IMR-90 (cell line): ENCODE measurements around the gene AURKA. TPM values are rescaled to one million over a fixed set of nuclear protein-coding genes. Genes with fewer than 3 reads are reported as not detected.

Experiments used
- ATAC-seq: fragments of 200-7000 bp; cut with Tn5 transposase; 2 replicates; pipeline ENCODE4 v1.9.1; 2020; ENCODE audit warnings: low read depth, mild to moderate bottlenecking, moderate library complexity
- BruUV-seq: library from RNA; stranded (reverse); fragments of 400-500 nt; replicated peaks from 2 replicates; lab custom pipeline; 2021; lab: Mats Ljungman, UMichigan
- CTCF ChIA-PET: fragments of 300-600 bp; formaldehyde crosslinking; extraction: SDS; loops from one replicate; lab custom pipeline; 2021; ENCODE audit warnings: antibody characterized with exemption; lab: Yijun Ruan, JAX
- POLR2A ChIA-PET: fragments of 300-600 bp; sonication (Branson Sonifier 250); formaldehyde crosslinking; loops from one replicate; lab custom pipeline; 2022; ENCODE audit warnings: antibody characterized with exemption; ENCODE audit not compliant: unreplicated experiment; lab: Charles Lee
- DNase-seq: peaks from one replicate; pipeline ENCODE4 v3.0.0; 2013
- H2AFZ ChIP-seq: replicated peaks from 2 replicates; pipeline ENCODE3; 2013; ENCODE audit warnings: low read length, mild to moderate bottlenecking; ENCODE audit not compliant: poor library complexity
- H2AK5ac ChIP-seq: 2 replicates; pipeline ENCODE4 v1.6.1; 2013; ENCODE audit warnings: low read depth, low read length, inconsistent platforms
- H2AK9ac ChIP-seq: replicated peaks from 2 replicates; pipeline ENCODE3; 2013; ENCODE audit warnings: mild to moderate bottlenecking, low read depth, low read length, moderate library complexity; ENCODE audit not compliant: poor library complexity
- H2BK120ac ChIP-seq: 2 replicates; pipeline ENCODE4 v1.6.1; 2013; ENCODE audit warnings: low read depth, low read length, inconsistent platforms
- H2BK15ac ChIP-seq: 3 replicates; pipeline ENCODE4 v1.6.1; 2013; ENCODE audit warnings: low read depth, low read length, inconsistent platforms
- H2BK20ac ChIP-seq: 2 replicates; pipeline ENCODE4 v1.6.1; 2013; ENCODE audit warnings: low read depth, mild to moderate bottlenecking, inconsistent platforms, low read length, moderate library complexity
- H2BK5ac ChIP-seq: 2 replicates; pipeline ENCODE4 v1.6.1; 2013; ENCODE audit warnings: mild to moderate bottlenecking, low read depth, low read length, inconsistent platforms; ENCODE audit not compliant: poor library complexity, severe bottlenecking
- H3K14ac ChIP-seq: replicated peaks from 2 replicates; pipeline ENCODE4 v1.6.1; 2013; ENCODE audit warnings: low read depth, low read length, inconsistent platforms
- H3K18ac ChIP-seq: 2 replicates; pipeline ENCODE4 v1.6.1; 2013; ENCODE audit warnings: low read depth, low read length, control low read depth
- H3K23ac ChIP-seq: 2 replicates; pipeline ENCODE4 v1.6.1; 2013; ENCODE audit warnings: low read depth, low read length, inconsistent platforms
- H3K27ac ChIP-seq: 2 replicates; pipeline ENCODE4 v1.5.1; 2013; ENCODE audit warnings: mild to moderate bottlenecking, control low read depth, low read length; ENCODE audit not compliant: insufficient read depth
- H3K27me3 ChIP-seq: 2 replicates; pipeline ENCODE4 v1.6.1; 2013; ENCODE audit warnings: low read length; ENCODE audit not compliant: control insufficient read depth, insufficient read depth
- H3K36me3 ChIP-seq: 2 replicates; pipeline ENCODE4 v1.6.1; 2013; ENCODE audit warnings: low read length, mixed read lengths; ENCODE audit not compliant: control insufficient read depth, insufficient read depth
- H3K4ac ChIP-seq: 2 replicates; pipeline ENCODE4 v1.6.1; 2013; ENCODE audit warnings: low read depth, low read length, inconsistent platforms
- H3K4me1 ChIP-seq: 2 replicates; pipeline ENCODE4 v1.6.1; 2013; ENCODE audit warnings: low read length, mixed read lengths; ENCODE audit not compliant: control insufficient read depth, insufficient read depth
- H3K4me2 ChIP-seq: 2 replicates; pipeline ENCODE4 v1.6.1; 2013; ENCODE audit warnings: low read depth, mild to moderate bottlenecking, control low read depth, low read length, moderate library complexity
- H3K4me3 ChIP-seq: 2 replicates; pipeline ENCODE4 v1.5.1; 2013; ENCODE audit warnings: low read depth, mild to moderate bottlenecking, control low read depth, low read length, moderate library complexity; ENCODE audit not compliant: insufficient read depth
- H3K56ac ChIP-seq: 2 replicates; pipeline ENCODE4 v1.6.1; 2013; ENCODE audit warnings: low read length, inconsistent platforms; ENCODE audit not compliant: insufficient read depth; ENCODE audit errors: extremely low read depth
- H3K79me1 ChIP-seq, 2 experiments: 2 replicates each; pipeline ENCODE4 v1.6.1; 2013; ENCODE audit warnings: low read length in 2 of 2, inconsistent platforms in 1 of 2, low read depth in 1 of 2
- H3K9ac ChIP-seq: 2 replicates; pipeline ENCODE4 v1.6.1; 2013; ENCODE audit warnings: low read depth, low read length, control low read depth
- H3K9me1 ChIP-seq: 2 replicates; pipeline ENCODE4 v1.6.1; 2013; ENCODE audit warnings: low read length, inconsistent platforms; ENCODE audit not compliant: insufficient read depth
- H3K9me3 ChIP-seq: 2 replicates; pipeline ENCODE4 v1.6.1; 2013; ENCODE audit warnings: low read length; ENCODE audit not compliant: control insufficient read depth, insufficient read depth
- H4K20me1 ChIP-seq: 2 replicates; pipeline ENCODE4 v1.6.1; 2013; ENCODE audit warnings: low read length, inconsistent platforms; ENCODE audit not compliant: insufficient read depth
- H4K5ac ChIP-seq: 2 replicates; pipeline ENCODE4 v1.6.1; 2013; ENCODE audit warnings: mild to moderate bottlenecking, low read depth, low read length, control low read depth
- H4K8ac ChIP-seq, 2 experiments: 2 replicates each; pipeline ENCODE4 v1.6.1; 2013; ENCODE audit warnings: low read depth in 2 of 2, low read length in 2 of 2, control low read depth in 1 of 2, inconsistent platforms in 1 of 2
- H4K91ac ChIP-seq: 2 replicates; pipeline ENCODE4 v1.6.1; 2013; ENCODE audit warnings: low read depth, low read length, inconsistent platforms; ENCODE audit not compliant: insufficient read depth
- BHLHE40 ChIP-seq: fragments of 150-350 bp; IDR thresholded peaks from 2 replicates; pipeline ENCODE4 v1.6.1; 2016; ENCODE audit warnings: mild to moderate bottlenecking, low read depth, low read length
- CEBPB ChIP-seq: IDR thresholded peaks from 2 replicates; pipeline ENCODE4 v1.6.1; 2012; ENCODE audit warnings: low read depth, low read length, improper control_type of control experiment
- CHD1 ChIP-seq: IDR thresholded peaks from 2 replicates; pipeline ENCODE4 v1.6.1; 2012; ENCODE audit warnings: low read depth, low read length, improper control_type of control experiment
- CTCF ChIP-seq: conservative IDR thresholded peaks from 2 replicates; pipeline ENCODE4 v1.5.1; 2012; ENCODE audit warnings: mild to moderate bottlenecking, low read depth, low read length, improper control_type of control experiment
- ELK1 ChIP-seq: fragments of 150-350 bp; IDR thresholded peaks from 2 replicates; pipeline ENCODE4 v1.6.1; 2016; ENCODE audit warnings: low read depth, mild to moderate bottlenecking, low read length, moderate library complexity, borderline replicate concordance
- FOS ChIP-seq: fragments of 150-350 bp; IDR thresholded peaks from 2 replicates; pipeline ENCODE4 v1.6.1; 2016; ENCODE audit warnings: low read depth, low read length
- MAFK ChIP-seq: IDR thresholded peaks from 2 replicates; pipeline ENCODE4 v1.6.1; 2012; ENCODE audit warnings: low read depth, low read length, improper control_type of control experiment
- MAZ ChIP-seq: IDR thresholded peaks from 2 replicates; pipeline ENCODE4 v1.6.1; 2012; ENCODE audit warnings: low read depth, mild to moderate bottlenecking, low read length, improper control_type of control experiment, moderate library complexity, borderline replicate concordance
- MXI1 ChIP-seq: IDR thresholded peaks from 2 replicates; pipeline ENCODE4 v1.6.1; 2012; ENCODE audit warnings: low read depth, mild to moderate bottlenecking, low read length, moderate library complexity, borderline replicate concordance
- NFE2L2 ChIP-seq: fragments of 150-350 bp; IDR thresholded peaks from 2 replicates; pipeline ENCODE4 v1.6.1; 2016; ENCODE audit warnings: low read depth, mild to moderate bottlenecking, low read length
- POLR2A ChIP-seq: IDR thresholded peaks from 2 replicates; pipeline ENCODE4 v1.6.1; 2012; ENCODE audit warnings: mild to moderate bottlenecking, low read depth, low read length
- RAD21 ChIP-seq: IDR thresholded peaks from 2 replicates; pipeline ENCODE4 v1.6.1; 2012; ENCODE audit warnings: low read length, improper control_type of control experiment
- RCOR1 ChIP-seq: IDR thresholded peaks from 2 replicates; pipeline ENCODE4 v1.6.1; 2012; ENCODE audit warnings: mild to moderate bottlenecking, low read length, improper control_type of control experiment; ENCODE audit not compliant: insufficient replicate concordance
- RFX5 ChIP-seq: IDR thresholded peaks from 2 replicates; pipeline ENCODE4 v1.8.0; 2012; ENCODE audit warnings: low read depth, mild to moderate bottlenecking, low read length, moderate library complexity
- SMC3 ChIP-seq: fragments of 150-350 bp; IDR thresholded peaks from 2 replicates; pipeline ENCODE4 v1.6.1; 2016; ENCODE audit warnings: low read depth, mild to moderate bottlenecking, antibody characterized with exemption, low read length, moderate library complexity
- USF2 ChIP-seq: fragments of 150-350 bp; IDR thresholded peaks from 2 replicates; pipeline ENCODE4 v1.6.1; 2017; ENCODE audit warnings: mild to moderate bottlenecking, antibody characterized with exemption, low read length, low read depth
- WGBS, 2 experiments: methylation state at CpG; one replicate each; pipeline versions ENCODE4 v1.1.5 to v1.1.7; 2013; ENCODE audit warnings: missing lambda C conversion rate in 2 of 2; ENCODE audit not compliant: insufficient read length in 1 of 2; ENCODE audit errors: extremely low coverage in 2 of 2; 5-methylcytosine and 5-hydroxymethylcytosine counted together
- dilution Hi-C: fragments of 300-500 bp; cut with HindIII; formaldehyde crosslinking; loops from one replicate; pipeline ENCODE4 v1.14.3; 2018; ENCODE audit warnings: low sequenced_read_pairs; ENCODE audit not compliant: unreplicated experiment
- in situ Hi-C: fragments of 300-500 bp; cut with MboI; formaldehyde crosslinking; loops from 3 replicates; pipeline ENCODE4 v1.14.3; 2019; ENCODE audit warnings: low sequenced_read_pairs, inconsistent platforms, mixed read lengths
- intact Hi-C: fragments of 100-400 bp; cut with micrococcal nuclease; formaldehyde crosslinking; loops from 2 replicates; pipeline ENCODE4 v1.10.0; 2022
- polyA plus RNA-seq, 3 experiments: library from polyadenylated mRNA; depleted of rRNA; stranded (reverse); fragments of >200 nt; gene quantifications; 2 replicates each; pipeline ENCODE4 v1.2.3, GENCODE V29; 2012; ENCODE audit warnings: low replicate concordance in 1 of 3
- total RNA-seq: library from RNA; depleted of rRNA; stranded (reverse); fragments of >200 nt; gene quantifications from 2 replicates; pipeline ENCODE4 v1.2.3, GENCODE V29; 2012

Gene AURKA
- total and polyA plus RNA-seq, 2 of the 4 experiments (the other 2 are of a cell fraction) = 68.0 to 83.3 TPM

- ATAC-seq (no peak), DNase-seq (no peak)
- Histone ChIP-seq H4K5ac (peak overlapping the region; percentile 99), H3K14ac (peak overlapping the region; percentile 95), H3K4me3 (peak overlapping the region; percentile 47), H3K27me3 (no peaks in the 10 kb centered on the region), H3K4me2 (peak overlapping the region; percentile 88), H2BK15ac (peak overlapping the region; percentile 79; the same call in 2 of the 3 replicates), H2BK120ac (peak overlapping the region; percentile 97), H4K8ac (peak overlapping the region; percentile 89 to 93), H3K9me3 (no peaks in the 10 kb centered on the region), H3K4ac (peak overlapping the region; percentile 97), H3K4me1 (peaks cover 21% of the 10 kb centered on the region), H4K91ac (peak overlapping the region; percentile 98), H2AFZ (peak overlapping the region; percentile 71), H2BK5ac (peak overlapping the region; percentile 96), H3K79me1 (peaks cover 27 to 47% of the 10 kb centered on the region in 2 experiments), H4K20me1 (no peaks in the 10 kb centered on the region), H3K9ac (peak overlapping the region; percentile 91), H3K18ac (peak overlapping the region; percentile 96), H3K36me3 (peaks cover 11% of the 10 kb centered on the region), H3K27ac (peak overlapping the region; percentile 100), H2BK20ac (peak overlapping the region; percentile 96), H3K56ac (peak overlapping the region; percentile 96), H3K23ac (peak overlapping the region; percentile 94), H2AK5ac (peak overlapping the region; percentile 92), H3K9me1 (peaks cover 18% of the 10 kb centered on the region), H2AK9ac (peak overlapping the region; percentile 63)
- BruUV-seq = no TSS peak
- no peak for TF ChIP-seq SMC3
- TF ChIP-seq CEBPB = no peak
- no peak for TF ChIP-seq USF2
- TF ChIP-seq RAD21 = no peak
- no peak for TF ChIP-seq MAZ
- TF ChIP-seq RFX5 = no peak
- TF ChIP-seq MXI1 = no peak
- no peak for TF ChIP-seq NFE2L2
- TF ChIP-seq ELK1 = no peak
- no peak for TF ChIP-seq RCOR1
- TF ChIP-seq CHD1 = no peak
- TF ChIP-seq BHLHE40 = no peak
- TF ChIP-seq CTCF = no peak
- no peak; the same call in 1 of the 2 replicates for TF ChIP-seq POLR2A
- no peak for TF ChIP-seq MAFK
- TF ChIP-seq FOS = no peak
- in situ Hi-C loops (no loop called here), dilution Hi-C loops (no loop called here), intact Hi-C loops (no loop called here)
- ChIA-PET CTCF (no interaction called here), POLR2A (interaction anchor here (0.9 to 1.4 kb wide), 5 partner anchors 9 to 29 kb away, joined by 3 to 10 read pairs (median 3); no protein-coding TSS in a partner anchor)
- 70% methylated on average over 2 of the region's 7 CpGs; no CpG with 5 or more reads in 1 of the 2 experiments for WGBS, 2 experiments
Measured at GRCh38 chr20:56412473-56412790, 20.4 kb upstream of the AURKA start.
